HG02938 (cell line): ENCODE results near the gene NKD1.

Experiments
- ATAC-seq: cut with Tn5 transposase; IDR thresholded peaks from one replicate; pipeline ENCODE4 v1.9.1; 2021; ENCODE audit warnings: mild to moderate bottlenecking, moderate library complexity; ENCODE audit not compliant: unreplicated experiment

Gene NKD1

DNA sequence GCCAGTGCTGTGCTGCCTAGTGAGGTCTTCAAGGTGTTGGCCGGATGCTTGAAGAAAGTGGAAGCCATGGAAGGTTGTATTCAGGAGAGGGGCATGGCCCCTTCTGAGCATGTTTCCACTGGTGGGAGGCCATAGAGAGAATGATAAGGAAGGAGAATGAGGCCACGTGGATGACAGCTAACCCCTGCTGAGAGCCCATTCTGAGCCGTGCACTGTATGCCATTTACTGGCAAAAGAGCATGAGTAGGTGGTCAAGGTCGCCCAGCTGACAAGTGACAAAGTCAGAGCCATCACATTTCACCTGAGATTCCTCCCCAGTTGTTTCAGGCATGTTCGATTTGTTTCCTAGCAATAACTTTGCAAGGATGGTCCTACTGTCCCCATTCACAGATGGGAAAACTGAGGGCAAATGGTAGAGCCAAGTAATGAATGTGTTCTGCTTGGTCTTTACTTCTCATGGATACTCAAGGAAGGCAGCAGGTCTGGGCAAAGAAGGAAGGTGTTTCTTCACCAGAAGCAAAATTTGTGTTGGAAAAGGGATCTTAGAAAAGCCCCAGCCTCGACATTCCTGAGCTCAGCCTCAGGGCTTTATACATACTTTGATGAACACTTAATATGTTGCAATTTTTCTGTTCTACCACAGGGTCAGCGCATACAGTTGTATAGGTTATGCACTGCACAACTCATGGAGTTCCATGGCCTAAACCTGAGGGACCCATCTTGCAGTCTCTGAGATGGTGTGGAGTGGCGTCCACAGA, 10.5 kb upstream of the NKD1 start:
- no peak for ATAC-seq

DNA sequence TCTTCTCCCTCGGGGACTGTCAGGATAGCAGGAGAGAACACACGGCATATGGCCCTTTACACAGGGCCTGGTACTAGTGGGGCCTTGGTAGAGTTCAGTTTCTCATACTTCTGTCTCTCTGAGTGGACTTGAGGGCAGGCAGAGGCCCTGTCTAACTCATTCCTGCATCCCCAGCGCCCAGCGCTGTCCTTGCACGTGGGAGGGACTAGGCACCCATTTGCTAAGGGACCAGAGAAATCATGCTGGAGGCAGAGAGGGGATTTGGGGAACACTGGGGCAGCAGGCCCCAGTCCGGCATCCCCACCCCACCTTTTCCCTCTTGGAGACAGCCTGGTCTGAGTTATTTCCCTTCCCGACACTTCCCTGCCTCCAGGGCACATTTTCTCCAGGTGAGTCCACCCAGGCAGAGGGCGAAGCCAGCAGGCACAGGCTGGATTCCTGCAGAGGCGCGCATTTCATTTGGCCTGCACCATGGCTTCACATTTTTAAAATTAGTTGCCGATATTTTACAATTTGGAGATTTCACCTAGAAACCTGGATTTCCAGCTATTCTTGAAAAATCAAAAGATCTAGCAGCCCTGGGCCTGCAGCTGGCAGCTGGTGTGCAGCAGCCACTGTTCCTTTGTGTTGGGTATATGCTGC, 9.7 kb upstream of the NKD1 start:
- ATAC-seq, result no peak

DNA sequence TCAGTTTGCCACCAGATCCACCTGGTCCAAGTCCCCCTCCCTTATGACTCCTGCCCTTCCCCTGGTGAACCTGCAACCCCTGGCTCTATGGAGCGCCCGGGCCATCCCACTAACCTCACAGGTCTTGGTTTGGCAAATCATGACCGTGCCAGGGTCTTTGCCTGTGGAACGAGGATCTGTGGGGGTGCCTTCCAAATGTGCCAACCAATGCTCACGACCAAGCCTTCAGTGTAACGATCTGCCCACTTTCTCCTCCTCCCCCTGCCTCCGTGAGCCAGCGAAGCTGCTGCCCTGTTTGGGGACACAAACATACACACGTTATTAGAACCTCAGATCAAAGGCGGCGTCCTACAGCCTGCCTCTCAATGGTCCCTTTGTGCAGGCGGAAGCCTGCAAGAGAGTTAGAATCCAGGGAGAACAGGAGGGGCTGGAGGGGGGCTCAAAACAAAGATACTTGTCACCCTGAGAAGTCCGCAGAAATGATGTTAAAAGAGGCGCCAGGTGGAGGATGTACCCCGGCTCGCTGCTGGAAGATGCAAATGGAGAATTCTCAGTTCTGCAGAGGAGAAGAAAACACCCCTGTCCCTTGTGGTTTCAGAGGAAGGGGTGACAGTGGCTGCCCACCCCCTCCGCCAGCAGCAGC, 9.0 kb upstream of the NKD1 start:
- ATAC-seq, result no peak

DNA sequence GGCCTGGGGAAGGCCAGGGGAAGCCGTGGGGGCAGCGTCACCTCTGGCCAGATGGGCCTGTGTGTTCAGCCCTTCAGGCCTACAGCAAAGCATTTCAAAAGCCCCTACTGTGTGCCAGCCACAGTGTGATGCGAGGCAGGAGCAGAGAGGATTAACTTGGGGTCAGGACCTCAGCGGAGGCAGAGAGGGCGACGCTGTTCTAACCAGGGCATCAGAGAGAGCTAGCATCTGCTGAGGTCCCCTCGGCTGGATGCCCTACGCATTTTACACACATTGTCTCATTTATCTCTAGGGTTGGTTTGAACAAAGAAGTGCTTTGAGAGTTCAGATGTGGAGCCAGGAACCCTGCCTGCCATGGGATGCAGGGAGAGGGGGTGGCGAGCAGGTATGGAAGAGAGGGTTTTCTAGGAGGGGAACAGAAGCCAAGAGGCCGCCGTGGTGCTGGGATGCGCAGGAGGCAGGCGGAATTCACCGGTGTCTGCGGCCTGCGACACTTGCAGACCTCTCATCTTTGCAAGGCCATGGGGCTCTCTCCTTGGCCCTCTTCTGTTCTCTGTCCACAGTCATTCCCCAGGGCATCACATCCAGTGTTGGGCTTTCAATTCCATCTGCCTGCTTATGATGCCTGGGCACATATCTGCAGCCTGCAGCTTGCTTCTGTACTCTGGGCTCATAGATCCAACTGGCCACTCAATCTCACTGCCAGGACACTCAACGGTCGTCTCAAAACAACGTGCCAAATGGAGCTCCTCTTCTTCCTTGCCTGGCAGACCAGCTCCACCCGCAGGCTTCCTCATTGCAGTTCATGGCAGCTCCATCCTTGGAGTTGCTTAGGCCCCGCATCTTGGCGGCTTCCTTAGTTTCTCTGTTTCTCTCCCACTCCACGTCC, 8.1 kb upstream of the NKD1 start:
- ATAC-seq, result no peak

DNA sequence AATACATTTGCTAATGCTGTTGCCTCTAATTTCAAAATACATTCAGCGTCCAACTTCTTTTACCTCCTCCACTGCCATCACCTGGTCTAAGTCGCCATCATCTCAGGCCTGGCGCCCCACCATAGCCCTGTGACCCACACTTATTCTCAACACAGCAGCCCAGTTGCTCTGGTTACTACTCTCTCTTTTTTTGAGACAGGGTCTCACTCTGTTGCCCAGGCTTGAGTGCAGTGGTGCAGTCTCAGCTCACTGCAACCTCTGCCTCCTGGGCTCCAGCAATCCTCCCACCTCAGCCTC, 7.5 kb upstream of the NKD1 start:
- ATAC-seq, result no peak

DNA sequence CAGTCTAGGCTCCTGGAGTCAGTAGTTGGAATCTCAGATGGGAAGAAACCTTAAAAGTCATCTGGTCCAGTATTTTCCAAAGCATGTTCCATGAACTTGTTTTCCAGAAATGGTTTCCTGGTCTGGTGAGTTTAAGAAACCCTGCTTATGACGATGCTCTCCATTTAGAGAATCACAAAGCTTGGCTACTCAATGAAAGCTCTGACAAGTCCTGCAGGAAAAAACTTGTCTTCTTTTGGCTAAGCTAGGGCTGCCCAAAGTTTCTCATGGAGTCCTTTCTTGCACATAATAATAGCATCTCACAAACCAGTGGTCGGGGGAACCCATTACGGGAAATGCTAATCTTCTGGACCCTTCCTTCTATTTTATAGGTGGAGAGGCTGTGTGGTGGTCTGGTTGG, 5.5 kb upstream of the NKD1 start:
- ATAC-seq, result no peak

DNA sequence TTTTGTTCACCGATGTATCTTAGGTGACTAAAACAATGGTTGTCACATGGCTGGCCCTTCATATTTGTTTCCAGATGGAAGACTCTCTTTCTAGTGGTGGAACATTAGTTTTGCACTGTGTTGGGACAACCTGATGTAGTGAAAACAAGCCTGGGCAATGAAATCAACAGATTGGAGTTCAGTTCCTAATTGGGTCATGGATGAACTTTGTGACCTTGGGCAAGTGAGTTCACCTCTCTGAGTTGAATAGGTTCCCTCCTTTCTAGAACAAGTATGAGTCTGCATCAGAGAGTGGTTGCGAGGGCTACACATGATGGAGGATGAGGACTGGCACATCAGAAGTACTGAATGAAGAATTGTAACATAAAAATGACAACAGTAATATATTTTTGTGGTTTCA, 2.1 kb upstream of the NKD1 start:
- ATAC-seq, result no peak

DNA sequence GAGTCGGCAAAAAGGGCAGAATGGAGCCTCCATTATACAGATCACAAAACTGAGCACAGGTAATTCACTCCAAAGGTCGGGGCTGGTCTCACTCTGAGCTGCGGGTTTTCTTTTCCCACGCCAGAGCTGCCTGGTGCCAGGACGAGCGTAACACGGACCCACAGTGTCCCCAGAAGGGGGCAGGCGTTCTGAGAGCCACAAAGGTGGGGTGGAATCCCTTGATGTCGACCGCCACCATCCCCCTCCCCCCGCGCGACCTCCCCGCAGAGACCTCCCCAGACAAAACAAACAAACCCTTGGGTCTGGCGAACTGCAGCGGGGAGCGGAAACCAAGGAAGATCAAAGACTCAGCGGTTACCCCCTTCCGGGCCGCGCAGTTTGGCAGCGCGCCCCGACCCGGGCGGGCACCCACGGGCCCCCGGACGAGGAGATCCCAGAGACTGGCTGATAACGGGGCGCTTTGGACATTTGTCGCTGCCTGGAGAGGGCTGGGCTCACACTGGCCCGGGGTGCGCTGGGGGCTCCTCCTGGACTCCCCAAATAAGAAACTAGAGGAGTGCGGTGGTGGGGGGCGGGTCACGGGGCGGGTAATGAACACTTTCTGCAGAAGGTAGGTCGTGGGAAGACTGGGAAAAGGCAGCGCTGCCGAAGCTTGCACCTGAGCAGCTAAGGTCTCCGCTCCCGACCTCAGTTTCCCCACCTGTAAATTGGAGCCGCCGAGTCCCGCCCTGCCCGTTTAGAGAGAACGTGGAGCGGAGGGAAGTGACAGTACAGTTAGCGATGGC, 664 bp upstream of the NKD1 start:
- ATAC-seq, result no peak

DNA sequence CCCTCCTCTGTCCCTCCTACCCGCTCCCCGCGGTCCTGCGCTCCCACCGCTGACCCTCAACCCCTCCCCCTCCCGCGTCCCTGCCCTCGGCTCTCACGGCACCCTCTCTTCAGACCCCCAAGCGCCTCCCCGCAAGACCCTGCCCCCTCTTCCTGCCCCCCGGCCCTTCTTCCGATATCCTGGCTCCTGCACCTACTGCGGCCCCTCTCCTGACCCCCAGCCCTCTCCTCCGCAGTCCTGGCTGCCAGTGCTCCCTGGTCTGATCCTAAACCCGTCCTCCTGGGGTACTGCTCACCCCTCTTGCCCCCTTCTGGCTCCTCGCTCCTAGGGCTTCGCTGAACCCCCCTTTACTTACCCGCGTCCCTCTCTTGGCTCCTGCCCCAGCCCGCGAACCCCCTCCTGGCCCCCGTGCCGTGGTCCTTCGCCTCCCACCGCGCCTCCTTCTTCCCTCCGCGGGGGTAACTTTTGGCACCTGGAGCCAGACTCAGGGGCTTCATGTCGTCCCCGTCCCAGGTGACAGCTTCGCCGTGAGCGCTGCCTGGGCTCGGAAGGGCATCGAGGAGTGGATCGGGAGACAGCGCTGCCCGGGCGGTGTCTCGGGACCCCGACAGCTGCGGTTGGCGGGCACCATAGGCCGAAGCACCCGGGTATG, 839 bp downstream of the NKD1 start:
- no peak for ATAC-seq

DNA sequence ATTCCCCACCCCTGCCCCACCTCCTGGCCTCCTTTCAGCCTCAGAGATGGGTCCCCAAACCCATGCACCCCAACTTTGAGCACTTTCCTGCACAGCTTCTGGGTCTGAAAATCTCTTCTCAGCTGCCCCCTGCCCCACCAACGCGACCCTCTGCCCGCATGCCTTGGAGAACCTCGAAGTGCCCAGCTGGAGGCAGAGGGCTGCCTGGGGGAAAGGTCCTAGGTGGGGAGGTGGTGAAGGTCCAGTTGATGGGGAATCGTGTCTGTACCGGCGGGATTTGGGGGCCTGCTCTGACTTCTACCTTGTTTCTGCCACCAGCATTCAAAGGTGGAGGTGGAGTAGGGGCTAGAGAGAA, 1.3 kb downstream of the NKD1 start:
- ATAC-seq, result no peak

DNA sequence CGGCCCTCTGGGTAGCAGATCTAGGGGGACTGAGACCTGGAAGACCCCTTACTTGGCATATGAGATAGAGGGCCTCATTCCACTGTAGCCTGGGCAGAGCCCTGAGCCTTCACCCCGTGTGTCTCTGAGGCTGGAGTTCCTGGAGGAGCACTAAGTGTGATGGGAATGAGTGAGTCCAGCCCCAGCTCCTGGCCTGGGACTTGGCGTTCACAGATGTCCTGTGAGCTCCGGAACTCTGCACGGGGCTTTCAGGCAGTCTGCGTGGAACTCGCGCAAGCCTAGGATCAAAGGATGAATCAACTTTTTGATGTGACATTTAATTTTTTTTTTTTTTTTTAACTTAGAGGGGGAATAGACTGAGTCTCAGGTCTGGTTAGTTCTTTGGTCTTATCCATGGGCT, 1.8 kb downstream of the NKD1 start:
- no peak for ATAC-seq

DNA sequence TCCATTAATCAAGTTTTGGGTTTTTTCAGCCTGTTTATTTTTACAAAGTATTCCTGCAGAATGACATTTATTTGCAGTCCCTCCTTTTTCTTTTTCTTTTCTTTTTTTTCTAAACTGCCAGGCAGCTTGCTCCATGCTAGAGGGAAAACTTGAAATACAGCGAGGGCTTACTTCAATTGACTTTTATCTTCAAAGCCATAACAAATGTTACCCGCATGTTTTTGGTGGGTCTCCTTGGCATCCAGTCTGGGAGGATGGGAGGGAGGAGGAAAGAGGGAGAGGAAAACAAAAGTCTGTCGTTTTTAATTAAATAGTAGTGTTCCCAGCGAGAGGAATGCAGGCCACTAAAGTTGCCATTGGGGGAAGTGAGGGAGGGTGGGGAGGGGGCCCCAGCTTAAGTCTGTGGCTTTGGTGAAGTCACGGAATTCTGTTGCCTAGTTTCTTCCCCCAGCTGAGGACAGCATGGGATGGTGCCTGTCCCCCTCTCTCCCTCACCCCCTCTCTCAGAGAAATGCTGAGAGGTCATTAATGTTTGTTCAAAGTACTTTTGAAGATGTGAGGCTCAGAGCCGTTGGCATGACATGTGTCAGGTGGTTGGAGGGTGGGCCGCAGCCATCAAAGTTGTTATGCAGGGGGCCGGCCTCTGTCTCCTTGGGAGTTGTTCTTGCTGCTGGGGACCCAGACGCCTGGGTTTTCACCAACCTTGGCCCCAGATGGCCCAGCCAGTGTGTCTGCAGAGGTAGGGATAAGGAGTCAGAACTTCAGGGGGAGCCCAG, 2.9 kb downstream of the NKD1 start:
- ATAC-seq, result no peak

DNA sequence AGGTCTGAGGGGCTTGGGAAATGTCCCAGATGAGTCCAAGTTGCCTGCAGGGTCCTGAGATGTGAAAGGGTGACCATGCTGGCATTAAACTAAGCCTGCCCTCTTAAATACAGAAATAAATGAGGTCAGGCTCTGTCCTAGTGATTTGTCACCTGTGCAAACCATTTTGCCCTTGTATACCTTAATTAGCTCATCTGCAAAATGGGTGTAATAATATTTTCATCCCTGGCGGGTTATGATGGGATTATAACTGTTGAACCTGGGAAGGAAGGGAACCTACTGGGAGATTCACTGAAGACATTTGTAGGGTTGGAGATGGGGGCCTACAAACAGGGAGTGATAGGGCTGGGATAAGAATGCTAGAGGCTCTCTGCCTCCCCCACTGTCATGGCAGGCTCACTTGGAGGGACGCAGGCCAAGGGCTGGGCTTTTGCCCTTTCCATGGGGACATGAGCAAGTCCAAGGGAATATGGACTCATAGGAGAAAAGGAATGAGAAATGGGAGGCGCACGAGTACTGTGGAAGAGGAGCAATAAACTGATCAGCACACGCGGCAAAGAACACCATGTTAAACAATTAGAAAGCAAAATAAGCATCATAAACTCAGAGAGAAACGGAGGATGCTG, 4.4 kb downstream of the NKD1 start:
- ATAC-seq, result no peak

DNA sequence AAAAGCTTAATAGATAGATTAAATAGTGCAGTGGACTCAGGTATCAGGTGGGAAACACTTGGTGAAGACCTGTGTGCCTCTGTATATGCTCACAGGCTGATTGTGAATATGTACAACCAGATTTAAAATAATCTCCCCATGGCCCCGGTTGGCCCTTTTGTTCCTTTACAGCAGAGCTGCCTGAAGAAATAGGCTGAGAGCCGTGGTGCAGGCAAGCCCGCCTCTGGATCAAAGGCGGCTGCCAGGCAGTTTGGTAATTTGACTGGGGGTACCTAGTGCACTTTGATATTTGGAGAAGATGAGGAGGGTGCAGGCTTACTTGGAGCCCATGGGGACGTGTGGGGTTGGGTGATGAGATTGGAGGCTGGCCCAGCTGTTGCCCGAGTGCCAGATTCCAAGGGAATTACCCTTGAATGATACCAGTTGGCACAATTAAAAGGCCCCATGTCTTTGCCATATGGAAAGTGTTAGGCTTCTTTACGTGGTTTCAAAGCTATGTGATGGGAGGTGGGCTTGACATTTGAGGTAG, 5.0 kb downstream of the NKD1 start:
- ATAC-seq, result no peak

DNA sequence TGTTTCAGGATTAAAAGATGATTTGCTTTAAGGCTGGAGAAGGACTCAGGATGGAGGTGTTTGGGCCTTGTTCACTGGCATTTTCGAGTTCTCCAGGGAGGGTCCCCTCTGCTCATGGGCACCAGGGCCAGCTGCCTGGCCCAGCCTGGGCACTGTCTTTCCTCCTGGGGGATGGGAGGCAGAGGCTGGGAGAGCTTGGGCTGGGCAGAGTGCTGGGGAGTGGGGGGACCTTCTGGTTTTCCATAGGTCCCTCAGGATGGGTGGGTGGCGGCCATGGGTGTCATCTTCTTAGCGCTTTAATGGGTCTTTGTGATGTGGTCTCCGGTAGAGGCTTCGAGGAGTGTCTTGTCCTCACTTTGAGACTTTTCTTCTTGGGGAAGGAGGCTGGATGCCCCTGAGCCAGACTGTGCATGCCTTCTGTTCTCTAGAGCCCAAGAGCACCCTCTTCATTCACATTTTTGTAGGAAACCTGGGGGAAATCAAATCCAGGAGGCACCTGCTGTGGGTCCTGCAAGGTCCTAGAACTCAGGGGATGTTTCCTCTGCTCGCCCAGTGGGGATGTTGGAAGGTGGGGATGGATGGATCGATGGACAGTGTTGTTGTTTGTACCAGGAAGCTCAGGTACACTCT, 5.7 kb downstream of the NKD1 start:
- ATAC-seq, result no peak

DNA sequence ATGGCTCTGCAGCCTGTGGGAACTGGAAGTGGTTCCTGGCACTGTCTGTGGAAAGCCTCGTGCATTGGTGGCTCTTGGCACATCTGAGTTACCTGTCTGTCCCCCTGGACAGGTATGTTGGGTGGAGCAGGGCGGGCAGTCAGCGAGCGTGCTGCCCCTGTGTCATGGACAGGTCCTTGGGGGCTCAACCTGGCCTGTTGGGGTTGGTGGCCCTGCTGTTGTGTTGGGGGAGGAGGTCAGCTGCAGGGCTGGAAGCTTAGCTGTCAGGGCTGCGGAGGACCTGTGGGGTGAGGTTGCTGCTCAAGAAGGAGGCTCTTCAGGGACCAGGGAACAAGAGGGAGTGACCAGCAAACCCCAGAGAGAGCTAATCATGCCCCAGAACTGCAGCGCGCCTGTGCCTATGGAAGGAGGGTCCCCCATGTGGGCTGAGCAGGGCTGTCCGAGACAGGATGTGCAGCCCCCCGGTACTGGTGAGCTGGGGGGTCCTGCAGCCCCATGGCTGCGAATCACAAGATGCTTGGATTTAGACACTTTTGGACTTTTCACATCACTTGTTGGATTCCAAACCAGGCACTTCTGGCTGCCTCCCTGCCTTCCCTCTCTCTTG, 7.2 kb downstream of the NKD1 start:
- no peak for ATAC-seq

DNA sequence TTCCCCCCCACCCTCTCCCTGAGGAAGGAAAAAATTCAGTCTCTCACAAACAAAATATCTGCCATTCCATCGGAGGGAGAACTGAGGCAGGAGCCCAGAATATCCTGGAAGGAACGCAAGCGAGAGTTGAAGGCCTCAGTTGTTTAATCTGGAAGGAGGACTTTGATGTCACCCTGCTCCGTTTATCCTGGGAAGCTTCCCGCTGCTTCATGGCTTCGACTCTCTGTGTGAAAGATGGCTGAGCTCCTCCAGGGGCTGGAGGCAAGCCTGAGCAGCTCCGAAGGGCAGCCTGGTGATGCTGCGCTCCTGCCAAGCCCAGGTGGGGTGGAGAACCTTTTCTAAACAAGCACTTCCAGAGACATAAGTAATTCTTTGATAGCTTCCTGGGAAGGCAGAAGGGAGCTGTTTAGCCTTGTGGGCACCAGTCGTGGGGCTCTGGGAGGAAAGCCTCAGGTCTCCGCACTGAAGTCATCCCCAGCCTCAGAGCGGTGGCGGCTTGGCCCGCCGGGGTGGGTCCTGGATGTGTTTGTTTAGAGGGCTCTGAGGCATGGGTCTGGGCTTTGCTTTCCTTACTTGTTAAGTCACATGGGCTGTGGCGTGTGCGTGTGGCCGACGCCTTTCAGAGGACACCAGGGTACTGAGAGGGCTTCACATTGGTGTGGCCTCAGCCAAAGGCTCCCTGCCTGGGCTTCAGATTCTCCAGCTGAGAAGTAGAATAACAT, 7.9 kb downstream of the NKD1 start:
- ATAC-seq, result no peak
